Right atrium auricular region (tissue), 2 donors: ENCODE data around the gene PUM1. TPM values are rescaled to one million over a fixed set of nuclear protein-coding genes. Genes with fewer than 3 reads are reported as not detected.

Experiments
- DNase-seq: peaks from one replicate; pipeline ENCODE4 v3.0.0-alpha.2; 2019; ENCODE audit warnings: low spot score
- H3K27ac ChIP-seq, 2 donors: fragments of 200-600 bp; sonication (generic); 1 replicate in 1 of 2; 2 replicates in 1 of 2; pipeline ENCODE4 v1.5.1; 2016 to 2019
- H3K27me3 ChIP-seq, 2 donors: fragments of 200-600 bp; sonication (generic); one replicate each; pipeline versions ENCODE4 v1.5.1 to v1.6.0; 2017 to 2019
- H3K36me3 ChIP-seq: fragments of 200-600 bp; sonication (generic); one replicate; pipeline ENCODE4 v1.5.1; 2016
- H3K4me1 ChIP-seq, 2 donors: fragments of 200-600 bp; sonication (generic); one replicate each; pipeline versions ENCODE4 v1.5.1 to v1.6.0; 2017 to 2019
- H3K4me3 ChIP-seq, 2 donors: fragments of 200-600 bp; sonication (generic); 1 replicate in 1 of 2; 2 replicates in 1 of 2; pipeline ENCODE4 v1.5.1; 2017 to 2019; ENCODE audit warnings: mild to moderate bottlenecking in 1 of 2, moderate library complexity in 1 of 2
- H3K9me3 ChIP-seq, 2 donors: fragments of 200-600 bp; sonication (generic); one replicate each; pipeline ENCODE4 v1.5.1; 2019
- CTCF ChIP-seq, 2 donors: fragments of 200-600 bp; sonication (generic); IDR thresholded peaks; one replicate each; pipeline ENCODE4 v1.5.1; 2019; ENCODE audit warnings: antibody characterized with exemption in 2 of 2
- total RNA-seq, 2 donors: library from RNA; depleted of rRNA; stranded (reverse); fragments of >200 nt; gene quantifications; one replicate each; pipeline ENCODE4 v1.1.0, GENCODE V29; 2016

PUM1 gene
- total RNA-seq, 2 donors from 2014 or later, result 51.2 to 68.8 TPM

- no peak for TF ChIP-seq CTCF (IDR thresholded peaks at IDR 0.05)
- peaks cover 0 to 9% of the 10 kb centered on the region in 2 donors for H3K4me1 ChIP-seq
- no peak for DNase-seq
These were observed 149.9 kb downstream of the PUM1 start for GRCh38 chr1:30915491-30916230.

GRCh38 chr1:30914931-30915330, 150.6 kb downstream of the PUM1 start:
- TF ChIP-seq CTCF (IDR thresholded peaks at IDR 0.05), result no peak
- Histone ChIP-seq H3K27ac (no peak overlapping the region), H3K4me1 (peaks cover 0 to 9% of the 10 kb centered on the region in 2 donors), H3K36me3 (no peaks in the 10 kb centered on the region), H3K4me3 (no peak overlapping the region), H3K9me3 (no peaks in the 10 kb centered on the region), H3K27me3 (no peaks in the 10 kb centered on the region)
- no peak for DNase-seq

More at GRCh38 chr1:30915491-30916230, 149.9 kb downstream of the PUM1 start:
- H3K4me3 ChIP-seq, result no peak overlapping the region
- no peaks in the 10 kb centered on the region for H3K9me3 ChIP-seq
- no peaks in the 10 kb centered on the region for H3K27me3 ChIP-seq
- H3K27ac ChIP-seq, result no peak overlapping the region
- H3K36me3 ChIP-seq, result no peaks in the 10 kb centered on the region

GRCh38 chr1:30914587-30914922, 151.0 kb downstream of the PUM1 start:
- H3K9me3 ChIP-seq, result no peaks in the 10 kb centered on the region
- H3K27me3 ChIP-seq, result no peaks in the 10 kb centered on the region
- H3K4me3 ChIP-seq, result no peak overlapping the region
- H3K4me1 ChIP-seq, result peaks cover 0 to 9% of the 10 kb centered on the region in 2 donors
- TF ChIP-seq CTCF (IDR thresholded peaks at IDR 0.05), result no peak
- DNase-seq, result no peak
- no peaks in the 10 kb centered on the region for H3K36me3 ChIP-seq
- no peak overlapping the region for H3K27ac ChIP-seq

- no peak overlapping the region for H3K4me3 ChIP-seq
- H3K27me3 ChIP-seq, result no peaks in the 10 kb centered on the region
- peak overlapping the region in 1 of 2 donors; percentile 23 for H3K27ac ChIP-seq
- peak; percentile 81 for DNase-seq
- H3K9me3 ChIP-seq, result no peaks in the 10 kb centered on the region
- no peak for TF ChIP-seq CTCF (IDR thresholded peaks at IDR 0.05)
- no peaks in the 10 kb centered on the region for H3K36me3 ChIP-seq
- peaks cover 0 to 18% of the 10 kb centered on the region in 2 donors for H3K4me1 ChIP-seq
These were observed 152.4 kb downstream of the PUM1 start for GRCh38 chr1:30912913-30913652.

- no peak for DNase-seq
- TF ChIP-seq CTCF (IDR thresholded peaks at IDR 0.05), result no peak
These were observed 153.3 kb downstream of the PUM1 start for GRCh38 chr1:30912224-30912623.

More at GRCh38 chr1:30912224-30912623, 153.3 kb downstream of the PUM1 start:
- H3K27ac ChIP-seq, result no peak overlapping the region
- H3K36me3 ChIP-seq, result no peaks in the 10 kb centered on the region
- no peaks in the 10 kb centered on the region for H3K9me3 ChIP-seq
- peaks cover 0 to 26% of the 10 kb centered on the region in 2 donors for H3K4me1 ChIP-seq
- no peak overlapping the region for H3K4me3 ChIP-seq
- no peaks in the 10 kb centered on the region for H3K27me3 ChIP-seq
